ENCODE data around the gene TMEM253.

DNA sequence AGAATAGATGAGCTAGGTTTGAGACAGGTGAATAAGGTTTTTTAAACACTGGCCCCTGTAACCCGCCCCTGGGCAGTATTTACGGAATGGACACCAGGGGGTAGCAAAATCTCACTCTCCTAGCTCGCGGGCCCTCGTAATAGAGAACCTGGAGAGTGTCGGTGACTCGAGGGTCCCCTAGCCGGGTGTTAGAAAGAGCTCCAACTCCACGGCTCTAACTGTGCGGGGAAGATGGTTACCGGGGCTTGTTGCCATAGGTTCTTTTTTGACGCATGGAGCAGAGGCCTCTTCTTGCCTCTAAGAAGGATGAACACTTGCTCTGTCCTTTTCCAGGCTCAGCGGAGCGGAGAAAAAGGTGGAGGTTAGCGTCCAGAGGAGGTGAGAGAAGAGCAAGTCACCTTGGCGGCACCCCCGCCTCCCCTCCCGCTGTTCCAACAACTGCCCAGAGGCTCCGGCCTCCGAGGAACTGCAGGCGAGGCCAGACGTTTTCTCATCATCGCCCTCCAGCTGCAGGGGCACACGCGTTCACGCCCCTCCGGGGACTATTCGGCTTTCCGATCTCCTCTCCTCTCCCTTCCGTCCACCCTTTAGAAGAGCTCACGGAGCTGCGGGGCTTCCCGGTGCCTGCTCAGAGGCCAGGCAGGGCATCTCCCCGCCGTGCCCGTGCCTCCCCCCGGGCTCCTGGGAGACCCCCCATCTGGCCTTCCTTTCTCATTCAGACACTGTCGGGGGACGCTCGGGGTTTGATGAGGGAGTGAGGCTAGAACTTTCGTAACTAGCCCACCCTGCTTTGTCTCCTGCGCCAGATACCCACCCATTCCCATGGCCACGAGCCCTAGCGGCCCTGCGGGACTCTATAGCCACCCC is 32.1 kb upstream of the TMEM253 start:
- TF ChIP-seq, protein P1, sequence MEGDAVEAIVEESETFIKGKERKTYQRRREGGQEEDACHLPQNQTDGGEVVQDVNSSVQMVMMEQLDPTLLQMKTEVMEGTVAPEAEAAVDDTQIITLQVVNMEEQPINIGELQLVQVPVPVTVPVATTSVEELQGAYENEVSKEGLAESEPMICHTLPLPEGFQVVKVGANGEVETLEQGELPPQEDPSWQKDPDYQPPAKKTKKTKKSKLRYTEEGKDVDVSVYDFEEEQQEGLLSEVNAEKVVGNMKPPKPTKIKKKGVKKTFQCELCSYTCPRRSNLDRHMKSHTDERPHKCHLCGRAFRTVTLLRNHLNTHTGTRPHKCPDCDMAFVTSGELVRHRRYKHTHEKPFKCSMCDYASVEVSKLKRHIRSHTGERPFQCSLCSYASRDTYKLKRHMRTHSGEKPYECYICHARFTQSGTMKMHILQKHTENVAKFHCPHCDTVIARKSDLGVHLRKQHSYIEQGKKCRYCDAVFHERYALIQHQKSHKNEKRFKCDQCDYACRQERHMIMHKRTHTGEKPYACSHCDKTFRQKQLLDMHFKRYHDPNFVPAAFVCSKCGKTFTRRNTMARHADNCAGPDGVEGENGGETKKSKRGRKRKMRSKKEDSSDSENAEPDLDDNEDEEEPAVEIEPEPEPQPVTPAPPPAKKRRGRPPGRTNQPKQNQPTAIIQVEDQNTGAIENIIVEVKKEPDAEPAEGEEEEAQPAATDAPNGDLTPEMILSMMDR (conservative IDR thresholded peaks at IDR 0.05; ENCODE audit: low read depth in 2 of 2) = peak; percentile 66 to 77
- TF ChIP-seq, protein P2, sequence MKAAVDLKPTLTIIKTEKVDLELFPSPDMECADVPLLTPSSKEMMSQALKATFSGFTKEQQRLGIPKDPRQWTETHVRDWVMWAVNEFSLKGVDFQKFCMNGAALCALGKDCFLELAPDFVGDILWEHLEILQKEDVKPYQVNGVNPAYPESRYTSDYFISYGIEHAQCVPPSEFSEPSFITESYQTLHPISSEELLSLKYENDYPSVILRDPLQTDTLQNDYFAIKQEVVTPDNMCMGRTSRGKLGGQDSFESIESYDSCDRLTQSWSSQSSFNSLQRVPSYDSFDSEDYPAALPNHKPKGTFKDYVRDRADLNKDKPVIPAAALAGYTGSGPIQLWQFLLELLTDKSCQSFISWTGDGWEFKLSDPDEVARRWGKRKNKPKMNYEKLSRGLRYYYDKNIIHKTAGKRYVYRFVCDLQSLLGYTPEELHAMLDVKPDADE (IDR thresholded peaks at IDR 0.05) = no peak
- TF ChIP-seq EZH2 (IDR thresholded peaks at IDR 0.05; ENCODE audit: low read depth, unreplicated experiment) (peak; percentile 9), POLR2AphosphoS5 (IDR thresholded peaks at IDR 0.05; ENCODE audit: low read depth) (no peak), JUNB (IDR thresholded peaks at IDR 0.05; ENCODE audit: unreplicated experiment) (no peak), ZNF114 (CRISPR knock-in tag; IDR thresholded peaks at IDR 0.05) (no peak), CREB1 (CRISPR knock-in tag; IDR thresholded peaks at IDR 0.05; ENCODE audit: low read depth) (no peak), EZH2phosphoT487 (IDR thresholded peaks at IDR 0.05; ENCODE audit: unreplicated experiment) (no peak), ZNF331 (CRISPR knock-in tag; IDR thresholded peaks at IDR 0.05; ENCODE audit: low read depth) (no peak), STAT1 (IDR thresholded peaks at IDR 0.05; ENCODE audit: unreplicated experiment) (no peak), NANOG (IDR thresholded peaks at IDR 0.05; ENCODE audit: borderline replicate concordance) (no peak)
- TF ChIP-seq, protein P3, sequence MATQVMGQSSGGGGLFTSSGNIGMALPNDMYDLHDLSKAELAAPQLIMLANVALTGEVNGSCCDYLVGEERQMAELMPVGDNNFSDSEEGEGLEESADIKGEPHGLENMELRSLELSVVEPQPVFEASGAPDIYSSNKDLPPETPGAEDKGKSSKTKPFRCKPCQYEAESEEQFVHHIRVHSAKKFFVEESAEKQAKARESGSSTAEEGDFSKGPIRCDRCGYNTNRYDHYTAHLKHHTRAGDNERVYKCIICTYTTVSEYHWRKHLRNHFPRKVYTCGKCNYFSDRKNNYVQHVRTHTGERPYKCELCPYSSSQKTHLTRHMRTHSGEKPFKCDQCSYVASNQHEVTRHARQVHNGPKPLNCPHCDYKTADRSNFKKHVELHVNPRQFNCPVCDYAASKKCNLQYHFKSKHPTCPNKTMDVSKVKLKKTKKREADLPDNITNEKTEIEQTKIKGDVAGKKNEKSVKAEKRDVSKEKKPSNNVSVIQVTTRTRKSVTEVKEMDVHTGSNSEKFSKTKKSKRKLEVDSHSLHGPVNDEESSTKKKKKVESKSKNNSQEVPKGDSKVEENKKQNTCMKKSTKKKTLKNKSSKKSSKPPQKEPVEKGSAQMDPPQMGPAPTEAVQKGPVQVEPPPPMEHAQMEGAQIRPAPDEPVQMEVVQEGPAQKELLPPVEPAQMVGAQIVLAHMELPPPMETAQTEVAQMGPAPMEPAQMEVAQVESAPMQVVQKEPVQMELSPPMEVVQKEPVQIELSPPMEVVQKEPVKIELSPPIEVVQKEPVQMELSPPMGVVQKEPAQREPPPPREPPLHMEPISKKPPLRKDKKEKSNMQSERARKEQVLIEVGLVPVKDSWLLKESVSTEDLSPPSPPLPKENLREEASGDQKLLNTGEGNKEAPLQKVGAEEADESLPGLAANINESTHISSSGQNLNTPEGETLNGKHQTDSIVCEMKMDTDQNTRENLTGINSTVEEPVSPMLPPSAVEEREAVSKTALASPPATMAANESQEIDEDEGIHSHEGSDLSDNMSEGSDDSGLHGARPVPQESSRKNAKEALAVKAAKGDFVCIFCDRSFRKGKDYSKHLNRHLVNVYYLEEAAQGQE (IDR thresholded peaks at IDR 0.05; ENCODE audit: unreplicated experiment) = no peak

Data from GM23338 (cell line).